NCI-H1092 treated with DMSO at 0.1 percent for 48 hours (cell line): ENCODE data around the gene HRNR.
"Not testable (repeated sequence)": the region's sequence is repeated elsewhere in the genome, so short reads cannot be mapped to it uniquely, and the experiment has no call there.

Experiments
- DNase-seq: peaks from one replicate; lab custom pipeline; 2025; lab: John Stamatoyannopoulos, UW

Gene HRNR

DNA sequence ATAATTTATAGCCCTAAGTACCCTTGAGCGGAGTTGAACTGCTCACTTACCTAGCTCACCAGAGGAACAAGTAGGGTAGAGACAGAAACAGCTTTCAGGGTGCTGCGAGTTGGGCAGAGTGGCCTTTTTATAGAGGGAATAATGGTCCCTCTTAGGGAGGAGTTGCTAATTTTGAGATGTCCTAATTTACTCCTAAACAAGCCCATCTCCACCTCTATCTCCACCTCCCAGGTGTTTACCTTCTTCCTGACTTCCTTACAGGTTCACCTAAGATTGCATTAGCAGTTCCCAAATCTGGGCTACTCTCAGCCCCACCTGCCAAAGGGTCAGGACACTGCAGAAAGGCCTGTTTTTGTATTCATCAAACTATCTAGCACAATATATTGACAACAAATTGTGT, at the start of gene HRNR:
TSS of gene HRNR (minus strand) at position 101 of the 400 bp plus-strand sequence. CDS start 940 bp downstream, outside the sequence.
- DNase-seq = no peak

DNA sequence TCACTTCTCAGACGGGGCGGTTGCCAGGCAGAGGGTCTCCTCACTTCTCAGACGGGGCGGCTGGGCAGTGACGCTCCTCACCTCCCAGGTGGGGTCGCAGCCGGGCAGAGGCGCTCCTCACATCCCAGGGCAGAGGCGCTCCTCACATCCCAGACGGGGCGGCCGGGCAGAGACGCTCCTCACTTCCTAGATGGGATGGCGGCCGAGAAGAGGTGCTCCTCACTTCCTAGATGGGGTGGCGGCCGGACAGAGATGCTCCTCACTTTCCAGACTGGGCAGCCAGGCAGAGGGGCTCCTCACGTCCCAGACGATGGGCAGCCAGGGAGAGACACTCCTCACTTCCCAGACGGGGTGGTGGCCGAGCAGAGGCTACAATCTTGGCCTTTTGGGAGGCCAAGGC, 32.4 kb upstream of the HRNR start:
- not testable (repeated sequence) for DNase-seq

DNA sequence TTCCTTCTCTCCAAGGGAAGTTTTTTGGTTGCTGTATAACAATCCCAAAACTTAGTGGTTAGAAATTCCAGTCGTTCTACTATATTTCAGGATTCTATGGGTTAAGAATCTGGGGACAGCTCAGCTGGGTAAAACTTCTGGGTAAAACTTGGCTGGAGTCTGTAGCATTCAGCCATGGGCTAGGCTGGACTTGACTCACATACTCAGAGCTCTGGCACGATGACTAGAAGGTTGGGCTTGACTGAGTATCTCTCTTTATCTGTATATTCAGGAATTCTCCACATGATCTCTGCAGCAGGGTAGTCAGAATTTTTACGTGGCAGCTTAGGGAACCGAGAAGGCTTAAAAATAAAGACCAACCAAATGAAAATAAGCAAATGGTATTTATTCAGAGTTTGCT, 28.2 kb upstream of the HRNR start:
- no peak for DNase-seq

DNA sequence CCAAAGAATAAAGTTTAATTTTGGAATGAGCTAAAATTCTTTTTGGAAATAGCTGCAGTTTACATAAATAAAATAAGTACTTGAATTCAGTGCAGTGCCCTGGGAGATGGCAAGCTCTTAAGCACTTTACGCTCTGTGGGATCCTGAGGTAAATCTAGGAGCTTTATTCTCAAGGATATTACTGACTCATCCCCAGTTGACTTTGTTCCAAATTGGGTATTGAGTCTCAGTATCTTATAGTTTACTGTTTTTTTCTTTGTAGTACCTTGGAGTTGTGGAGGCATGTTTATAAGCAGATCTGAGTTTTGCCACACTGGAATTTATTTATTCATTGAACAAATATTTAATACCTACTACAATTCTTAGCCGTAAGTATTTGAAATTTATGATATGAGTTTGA, 27.4 kb upstream of the HRNR start:
- no peak for DNase-seq

DNA sequence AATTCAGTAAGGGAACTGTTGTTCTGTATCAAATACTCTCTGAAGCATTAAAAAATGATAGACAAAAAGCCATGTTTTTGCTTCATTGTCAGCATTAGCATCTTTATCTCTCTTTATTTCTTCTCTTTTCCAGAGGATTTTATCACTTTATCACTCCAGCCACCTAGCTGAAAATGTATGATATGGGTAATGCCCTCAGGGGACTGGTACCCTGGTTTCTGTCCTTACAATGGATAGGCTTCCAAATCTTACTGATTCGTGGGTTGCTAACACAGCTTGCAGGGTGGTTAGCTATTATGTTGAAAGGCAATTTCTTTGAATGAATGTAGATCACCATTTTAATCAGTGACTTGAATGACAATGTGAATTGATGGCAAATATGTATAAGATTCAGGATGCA, 23.3 kb upstream of the HRNR start:
- no peak for DNase-seq

DNA sequence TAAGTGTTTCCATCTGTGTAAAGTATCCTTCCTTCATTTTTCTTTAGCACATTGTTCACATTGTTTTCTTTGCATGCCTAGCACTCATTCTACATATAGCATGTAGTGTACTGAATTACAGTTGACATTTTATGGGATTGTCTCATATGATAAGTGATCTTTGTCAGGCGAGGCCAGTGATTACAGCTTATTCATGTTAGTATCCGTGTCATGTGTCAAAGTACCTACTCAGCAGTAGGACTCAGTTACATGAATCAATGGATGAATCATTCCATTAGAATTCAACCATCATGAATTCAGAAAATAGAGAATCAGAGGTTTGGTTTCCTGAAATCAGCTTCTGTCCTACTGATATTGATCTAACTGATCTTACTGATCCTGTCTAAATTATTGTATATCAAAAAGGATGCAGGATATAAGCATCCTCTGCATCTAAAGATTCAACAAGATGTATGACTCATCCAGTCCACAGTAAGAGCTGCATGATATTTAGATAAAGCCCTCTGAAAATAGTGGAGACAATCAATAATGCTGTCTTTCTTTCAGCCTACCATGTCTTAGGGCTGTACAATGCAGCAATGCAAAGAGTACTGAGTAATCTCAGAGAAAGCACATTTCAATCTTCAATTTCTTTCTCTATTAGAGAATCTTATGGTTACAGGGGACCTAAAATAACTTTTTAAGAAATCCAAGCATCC, 20.7 kb upstream of the HRNR start:
- DNase-seq = no peak

DNA sequence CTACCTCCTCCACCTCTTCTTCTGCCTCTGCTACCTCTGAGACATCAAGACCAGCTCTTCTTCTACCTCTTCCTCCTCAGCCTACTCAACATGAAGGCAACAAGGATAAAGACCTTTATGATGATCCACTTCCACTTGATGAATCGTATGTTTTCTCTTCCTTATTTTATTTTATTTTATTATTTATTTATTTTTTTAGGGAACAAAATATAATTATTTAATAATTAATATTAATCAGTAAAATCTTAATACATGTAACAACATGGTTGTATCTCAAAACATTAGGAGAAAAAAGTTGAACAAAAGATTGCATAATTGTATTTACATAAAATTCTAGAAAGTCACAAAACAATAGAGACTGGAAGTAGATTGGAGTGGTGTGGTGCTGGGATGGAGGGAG, 13.1 kb upstream of the HRNR start:
- DNase-seq = no peak

DNA sequence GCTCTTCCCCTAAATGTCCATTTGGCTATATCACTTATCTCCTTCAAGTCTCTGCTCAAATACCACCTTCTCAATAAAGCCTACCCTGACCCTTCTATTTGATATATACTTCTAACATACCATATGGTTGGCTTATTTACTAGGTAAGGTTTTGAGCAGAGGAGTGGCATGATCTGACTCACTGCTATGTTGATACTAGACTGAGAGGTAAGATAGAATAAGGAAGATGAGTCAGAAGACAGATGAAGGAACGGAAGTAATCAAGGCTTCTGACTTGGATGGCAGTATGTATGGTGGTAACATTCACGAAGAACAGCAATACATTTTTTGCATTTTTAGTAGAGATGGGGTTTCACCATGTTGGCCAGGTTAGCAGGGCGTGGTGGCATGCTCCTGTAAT, 4.8 kb upstream of the HRNR start:
- DNase-seq = no peak

DNA sequence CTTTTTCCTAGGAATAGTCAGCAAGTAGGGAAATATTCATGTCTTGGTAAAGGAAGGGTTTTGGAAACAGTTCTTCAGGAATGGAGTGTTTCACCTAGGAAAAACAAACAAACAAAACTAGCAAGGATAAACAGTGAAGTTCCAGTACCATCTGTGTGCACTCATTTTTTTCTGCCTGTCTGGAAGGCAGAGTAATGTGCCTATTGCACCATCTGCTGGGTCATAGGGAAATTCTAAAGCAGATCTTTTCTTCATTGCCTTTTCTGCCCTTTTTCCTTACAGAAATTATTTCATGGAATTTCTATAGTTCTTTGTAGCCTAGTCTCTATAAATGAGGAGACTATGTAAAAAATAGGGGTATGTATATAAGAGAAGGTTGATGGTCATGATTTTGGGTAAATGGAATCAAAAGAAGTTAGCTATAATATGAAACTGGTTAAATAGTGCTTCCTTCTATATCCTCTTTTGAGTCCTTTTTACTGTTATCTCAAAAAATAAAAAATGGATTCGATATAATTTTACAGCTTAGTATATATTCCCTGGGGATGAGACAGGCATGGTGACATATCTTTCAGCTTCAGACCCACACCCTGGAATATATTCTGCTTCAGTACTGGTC, 3.4 kb upstream of the HRNR start:
- DNase-seq = no peak

DNA sequence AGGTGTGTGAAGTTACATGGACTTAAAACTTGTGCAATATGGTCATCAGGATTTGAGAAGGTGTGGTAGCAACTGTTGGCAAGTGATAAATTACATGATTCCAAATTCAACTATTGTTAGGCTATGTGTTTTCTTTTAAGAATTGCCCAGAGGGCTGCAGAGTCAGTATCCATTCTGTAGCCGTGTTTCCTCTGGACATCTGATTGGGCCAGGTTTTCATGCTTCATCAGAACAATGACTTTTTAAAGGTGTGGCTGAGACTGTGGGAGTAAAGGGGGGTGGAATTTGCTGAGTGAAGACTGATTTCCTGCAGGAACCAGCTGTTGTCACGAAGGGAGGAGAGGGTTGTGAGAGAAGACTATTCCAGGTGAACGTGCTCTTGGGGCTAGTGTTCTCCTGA, 1.7 kb upstream of the HRNR start:
- DNase-seq = no peak

DNA sequence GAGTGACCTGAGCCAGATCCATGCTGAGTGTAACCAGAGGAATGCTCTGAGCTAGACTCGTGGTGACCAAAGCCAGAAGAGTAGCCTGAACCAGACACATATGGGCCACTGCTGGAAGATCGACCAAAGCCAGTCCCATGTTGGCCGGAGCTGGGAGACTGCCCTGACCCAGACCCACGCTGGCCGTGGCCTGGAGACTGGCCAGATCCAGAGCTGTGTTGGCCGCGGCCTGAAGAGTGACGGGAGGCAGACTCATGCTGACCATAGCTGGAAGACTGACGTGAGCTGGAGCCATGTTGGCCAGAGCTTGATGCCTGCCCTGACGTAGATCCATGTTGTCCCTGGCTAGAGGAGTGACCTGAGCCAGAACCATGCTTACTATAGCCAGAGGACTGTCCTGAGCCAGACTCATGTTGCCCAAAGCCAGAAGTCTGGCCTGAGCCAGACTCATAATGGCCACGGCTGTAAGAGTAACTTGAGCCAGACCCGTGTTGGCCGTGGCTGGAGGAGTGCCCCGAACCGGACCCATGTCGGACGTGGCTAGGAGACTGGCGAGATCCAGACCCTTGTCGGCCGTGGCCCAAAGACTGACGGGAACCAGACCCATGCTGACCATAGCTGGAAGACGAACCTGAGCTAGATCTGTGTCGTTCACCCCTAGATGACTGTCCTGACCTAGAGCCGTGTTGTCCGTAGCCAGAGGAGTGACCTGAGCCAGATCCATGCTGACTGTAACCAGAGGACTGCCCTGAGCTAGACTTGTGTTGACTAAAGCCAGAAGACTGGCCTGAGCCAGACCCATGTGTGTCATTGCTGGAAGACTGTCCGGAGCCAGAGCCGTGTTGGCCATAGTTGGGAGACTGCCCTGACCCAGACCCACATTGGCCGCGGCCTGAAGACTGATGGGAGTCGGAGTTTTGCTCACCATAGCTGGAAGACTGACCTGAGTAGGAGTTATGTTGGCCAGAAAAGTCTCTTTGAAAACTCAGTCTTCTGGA, 3.5 kb downstream of the HRNR start:
- DNase-seq = no peak

DNA sequence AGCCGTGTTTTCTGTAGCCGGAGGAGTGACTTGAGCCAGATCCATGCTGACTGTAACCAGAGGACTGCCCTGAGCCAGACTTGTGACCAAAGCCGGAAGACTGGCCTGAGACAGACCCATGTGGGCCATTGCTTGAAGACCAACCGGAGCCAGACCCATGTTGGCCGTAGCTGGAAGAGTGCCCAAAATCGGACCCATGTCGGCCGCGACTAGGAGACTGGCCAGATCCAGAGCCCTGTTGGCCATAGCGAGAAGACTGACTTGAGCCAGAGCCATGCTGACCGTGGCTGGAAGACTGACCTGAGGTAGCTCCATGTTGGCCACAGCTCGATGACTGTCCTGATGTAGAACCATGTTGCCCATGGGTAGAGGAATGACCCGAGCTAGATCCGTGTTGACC, 4.6 kb downstream of the HRNR start:
- not testable (repeated sequence) for DNase-seq

DNA sequence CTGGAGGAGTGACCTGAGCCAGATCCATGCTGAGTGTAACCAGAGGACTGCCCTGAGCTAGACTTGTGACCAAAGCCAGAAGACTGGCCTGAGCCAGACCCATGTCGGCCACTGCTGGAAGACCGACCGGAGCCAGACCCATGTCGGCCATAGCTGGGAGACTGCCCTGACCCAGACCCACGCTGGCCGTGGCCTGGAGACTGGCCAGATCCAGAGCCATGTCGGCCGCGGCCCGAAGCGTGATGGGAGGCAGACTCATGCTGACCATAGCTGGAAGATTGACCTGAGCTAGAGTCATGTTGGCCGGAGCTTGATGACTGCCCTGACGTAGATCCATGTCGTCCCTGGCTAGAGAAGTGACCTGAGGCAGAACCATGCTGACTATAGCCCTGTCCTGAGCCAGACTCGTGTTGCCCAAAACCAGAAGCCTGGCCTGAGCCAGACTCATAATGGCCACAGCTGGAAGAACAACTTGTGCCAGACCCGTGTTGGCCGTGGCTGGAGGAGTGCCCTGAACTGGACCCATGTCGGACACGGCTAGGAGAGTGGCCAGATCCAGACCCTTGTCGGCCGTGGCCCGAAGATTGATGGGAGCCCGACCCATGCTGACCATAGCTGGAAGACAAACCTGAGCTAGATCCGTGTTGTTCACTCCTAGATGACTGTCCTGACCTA, 5.1 kb downstream of the HRNR start:
- no peak for DNase-seq

DNA sequence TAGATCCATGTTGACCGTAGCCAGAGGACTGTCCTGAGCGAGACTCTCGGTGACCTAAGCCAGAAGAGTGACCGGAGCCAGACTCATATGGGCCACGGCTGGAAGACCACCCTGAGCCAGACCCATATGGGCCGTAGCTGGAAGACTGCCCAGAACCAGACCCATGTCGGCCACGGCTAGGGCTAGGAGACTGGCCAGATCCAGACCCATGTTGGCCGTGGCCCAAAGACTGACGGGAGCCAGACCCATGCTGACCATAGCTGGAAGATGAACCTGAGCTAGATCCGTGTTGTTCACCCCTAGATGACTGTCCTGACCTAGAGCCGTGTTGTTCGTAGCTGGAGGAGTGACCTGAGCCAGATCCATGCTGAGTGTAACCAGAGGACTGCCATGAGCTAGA, 8.4 kb downstream of the HRNR start:
- not testable (repeated sequence) for DNase-seq

DNA sequence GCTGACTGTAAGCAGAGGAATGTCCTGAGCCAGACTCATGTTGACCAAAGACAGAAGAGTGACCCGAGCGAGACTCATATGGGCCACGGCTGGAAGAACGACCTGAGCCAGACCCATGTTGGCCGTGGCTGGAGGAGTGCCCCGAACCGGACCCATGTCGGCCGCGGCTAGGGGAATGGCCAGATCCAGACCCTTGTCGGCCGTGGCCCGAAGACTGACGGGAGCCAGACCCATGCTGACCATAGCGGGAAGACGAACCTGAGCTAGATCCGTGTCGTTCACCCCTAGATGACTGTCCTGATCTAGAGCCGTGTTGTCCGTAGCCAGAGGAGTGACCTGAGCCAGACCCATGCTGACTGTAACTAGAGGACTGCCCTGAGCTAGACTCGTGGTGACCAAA, 9.1 kb downstream of the HRNR start:
- not testable (repeated sequence) for DNase-seq

DNA sequence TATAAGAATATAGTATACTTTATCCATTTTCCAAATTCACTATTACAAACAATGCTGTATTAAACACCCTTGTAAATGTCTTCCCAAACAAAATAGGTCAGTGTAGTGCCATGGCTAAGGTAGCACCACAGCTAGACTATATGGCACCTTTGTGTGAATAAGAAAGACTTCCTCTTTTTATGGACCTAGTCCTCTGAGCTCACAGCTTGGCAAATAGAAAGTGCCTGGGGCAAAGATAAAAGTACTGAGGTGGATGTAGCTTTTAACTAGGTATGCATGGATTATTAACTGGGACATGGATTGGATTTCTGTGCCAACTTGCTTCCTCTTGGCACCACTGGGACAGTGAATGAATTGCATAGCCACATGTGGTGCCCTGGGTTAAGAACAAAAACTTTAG, 25.0 kb downstream of the HRNR start:
- no peak for DNase-seq

DNA sequence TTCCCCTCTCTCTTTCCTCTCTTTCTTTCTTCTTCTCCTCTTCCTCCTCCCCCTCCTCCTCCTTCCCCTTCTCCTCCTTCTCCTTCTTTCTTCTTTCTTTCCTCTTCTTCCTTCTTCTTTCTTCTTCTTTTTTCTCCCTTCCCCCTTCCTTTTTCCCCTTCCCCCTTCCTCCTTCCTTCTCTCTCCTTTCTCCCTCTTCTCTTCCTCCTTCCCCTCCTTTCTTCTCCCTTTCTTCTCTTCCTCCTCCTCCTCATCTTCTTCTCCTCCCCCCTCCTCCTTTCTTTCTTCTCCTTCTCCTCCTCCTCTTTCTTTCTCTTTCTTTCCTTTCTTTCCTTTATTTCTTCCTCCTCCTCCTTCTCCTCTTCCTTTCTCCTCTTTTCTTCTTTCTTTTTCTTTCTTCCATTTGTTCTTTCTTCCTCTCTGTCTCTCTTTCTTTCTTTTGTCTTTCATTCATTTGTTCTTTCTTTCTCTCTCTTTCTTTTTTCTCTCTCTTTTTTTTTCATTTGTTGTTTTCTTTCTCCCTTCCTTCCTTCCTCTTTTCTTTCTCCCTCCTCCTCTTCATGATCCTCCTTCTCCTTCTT, 26.5 kb downstream of the HRNR start:
- DNase-seq = no peak

DNA sequence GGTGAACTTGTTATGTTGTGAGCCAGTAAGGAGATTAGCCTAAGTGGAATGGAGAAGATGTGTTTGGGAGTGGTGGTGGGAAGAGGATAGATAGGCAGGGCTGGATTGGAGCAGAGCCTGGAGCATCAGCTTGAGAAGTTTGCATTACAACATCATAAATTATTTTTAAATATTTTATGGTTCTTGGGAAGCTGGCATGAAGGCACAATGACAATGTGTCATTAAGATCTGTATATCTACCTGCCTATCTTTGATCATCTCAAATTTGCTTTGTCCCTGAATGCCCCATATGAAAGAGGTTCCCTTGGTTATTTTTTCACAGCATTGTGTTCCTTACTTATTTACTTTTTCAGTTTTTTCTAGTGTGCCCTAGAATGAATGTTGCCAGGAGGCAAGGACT, 32.3 kb downstream of the HRNR start:
- DNase-seq = no peak

DNA sequence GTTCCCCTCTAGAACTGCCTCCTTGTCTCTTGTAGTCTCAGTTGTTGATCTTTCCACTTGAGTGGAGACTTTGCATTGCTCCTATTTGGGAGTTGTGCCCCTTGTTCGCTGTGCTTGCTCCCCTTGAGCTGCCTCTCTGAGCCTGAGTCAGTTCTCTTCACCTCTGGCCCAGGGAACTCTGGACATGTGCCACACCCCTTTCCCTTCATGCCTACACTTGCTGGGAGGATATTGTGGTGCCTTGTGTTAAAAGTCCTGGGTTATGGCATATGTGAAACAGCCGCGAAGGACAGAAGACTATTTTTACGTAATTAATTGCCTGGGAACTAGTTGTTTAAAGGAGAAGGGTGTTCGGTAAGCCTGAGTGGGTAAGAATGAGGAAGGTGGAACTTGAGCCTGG, 32.7 kb downstream of the HRNR start:
- no peak for DNase-seq

DNA sequence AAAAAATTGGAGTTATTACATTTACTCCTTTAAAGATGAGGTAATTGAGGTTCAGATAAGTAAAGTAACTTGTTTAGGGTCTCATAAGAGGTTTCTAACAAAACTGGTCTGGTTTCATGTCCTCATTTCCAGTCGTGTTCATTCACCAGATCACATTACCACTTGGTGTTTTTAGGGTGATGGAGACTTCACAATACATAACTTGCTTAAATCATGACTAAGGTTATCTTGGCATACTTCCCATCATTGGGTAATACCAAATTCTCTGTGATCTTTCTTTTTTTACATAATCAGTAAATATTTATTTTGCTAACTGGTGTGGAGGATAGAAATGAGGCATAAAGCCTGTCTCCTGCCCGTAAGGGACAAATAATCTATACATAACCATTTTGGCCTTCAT, 33.4 kb downstream of the HRNR start:
- DNase-seq = no peak

DNA sequence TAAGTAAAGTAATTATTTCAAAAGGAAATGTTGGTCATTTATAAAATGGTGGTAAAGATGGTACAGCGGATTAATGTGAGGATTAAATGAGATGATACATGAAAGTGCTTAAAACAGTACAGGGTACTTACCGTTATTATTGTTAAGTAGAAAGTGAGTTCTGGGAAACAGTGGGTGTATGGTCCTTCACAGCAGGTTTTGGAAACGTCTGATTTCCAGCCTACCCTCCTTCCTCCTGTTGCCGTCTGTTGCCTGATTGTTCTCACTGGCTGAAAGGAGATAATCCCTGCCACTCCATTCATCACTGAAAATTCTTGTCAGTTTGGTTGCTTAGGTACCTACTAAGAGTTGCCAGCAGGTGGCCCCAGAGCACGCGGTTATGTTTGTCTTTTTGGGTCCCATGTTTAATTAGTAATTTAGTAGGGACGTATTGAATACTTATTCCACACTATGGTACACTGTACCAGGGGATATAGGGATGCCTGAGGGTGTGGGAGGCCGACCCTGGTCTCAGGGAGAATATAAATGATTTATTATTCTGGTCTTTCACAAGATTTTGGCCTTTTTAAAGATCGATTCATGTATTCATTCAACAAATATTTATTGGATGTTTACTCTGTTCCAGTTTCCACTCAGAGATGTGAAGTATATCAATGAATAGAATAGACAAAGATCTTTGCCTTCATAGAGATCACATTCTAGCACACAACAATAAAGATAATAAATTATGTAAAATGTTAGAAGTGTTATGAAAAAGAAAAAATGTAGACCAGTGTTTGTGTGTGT, 34.1 kb downstream of the HRNR start:
- peak; percentile 12 for DNase-seq
